DLD1 (cell line): Measurements from ENCODE around the gene TSPAN6.

Source experiments
- in situ Hi-C: cut with HindIII; loops from 2 replicates; pipeline ENCODE4 v1.10.0; 2017; ENCODE audit warnings: low sequenced_read_pairs

The TSPAN6 gene

GRCh38 chrX:100591256-100592051 lies 45.2 kb downstream of the TSPAN6 start:
- in situ Hi-C loops = no loop called here

DNA sequence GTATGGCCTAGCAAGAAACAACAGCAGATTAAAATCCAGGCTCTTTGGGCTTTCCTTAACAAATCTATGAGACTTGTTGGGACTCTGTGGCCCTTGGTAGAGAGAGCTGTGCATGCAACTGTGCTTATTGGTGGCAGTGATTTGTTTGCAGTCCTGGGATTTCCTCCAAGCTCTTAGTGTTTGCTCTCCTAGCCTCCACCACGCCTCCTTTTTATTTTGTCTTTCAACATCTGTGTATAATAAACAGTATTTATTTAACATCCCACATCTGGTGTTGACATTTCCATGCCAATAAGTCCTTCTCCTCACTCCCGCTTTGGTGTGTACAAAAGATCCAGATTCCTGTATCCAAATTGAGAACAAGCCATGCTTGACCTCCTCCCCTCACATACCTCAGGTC lies 48.7 kb downstream of the TSPAN6 start:
- in situ Hi-C loops = no loop called here

GRCh38 chrX:100586747-100587146 lies 49.9 kb downstream of the TSPAN6 start:
- in situ Hi-C loops = no loop called here

GRCh38 chrX:100584611-100585010 lies 52.0 kb downstream of the TSPAN6 start, which contains the start of gene TNMD:
TSS of gene TNMD (plus strand) at chrX:100584936. CDS start at chrX:100585019, 83 bp downstream.
- in situ Hi-C loops = no loop called here
